Ovary (tissue), 9 donors: ENCODE data around the gene KCTD10. TPM values are rescaled to one million over a fixed set of nuclear protein-coding genes. Genes with fewer than 3 reads are reported as not detected.

Source experiments
- DNase-seq, 5 donors: peaks; one replicate each; pipeline ENCODE4 v3.0.0-alpha.2; 2019 to 2020
- H3K27ac ChIP-seq, 2 donors: fragments of 200-600 bp; one replicate each; pipeline versions ENCODE4 v1.5.1 to v1.8.0; 2019 to 2022
- H3K27me3 ChIP-seq: fragments of 200-600 bp; one replicate; pipeline ENCODE4 v1.8.0; 2022
- H3K36me3 ChIP-seq: fragments of 200-600 bp; sonication (generic); one replicate; pipeline ENCODE4 v1.5.1; 2019
- H3K4me1 ChIP-seq: one replicate; pipeline ENCODE4 v1.8.1; 2013; ENCODE audit warnings: mild to moderate bottlenecking, moderate library complexity; ENCODE audit not compliant: insufficient read depth
- H3K4me3 ChIP-seq: fragments of 200-600 bp; sonication (generic); one replicate; pipeline ENCODE4 v1.5.1; 2017
- H3K9me3 ChIP-seq, 2 donors: fragments of 200-600 bp in 1 of 2; sonication (generic) in 1 of 2; one replicate each; pipeline versions ENCODE4 v1.5.1 to v1.8.1; 2013 to 2019; ENCODE audit warnings: mild to moderate bottlenecking in 1 of 2, moderate library complexity in 1 of 2
- CTCF ChIP-seq, 3 donors: fragments of 450-650 bp in 2 of 3; fragments of 200-600 bp in 1 of 3; IDR thresholded peaks; one replicate each; pipeline versions ENCODE4 v1.5.1 to v1.8.0; 2016 to 2022; ENCODE audit warnings: antibody characterized with exemption in 3 of 3, mild to moderate bottlenecking in 1 of 3
- EP300 ChIP-seq: sonication (generic); formaldehyde crosslinking; IDR thresholded peaks from one replicate; pipeline ENCODE4 v1.6.1; 2017; ENCODE audit warnings: antibody characterized with exemption
- POLR2A ChIP-seq: fragments of 450-650 bp; IDR thresholded peaks from one replicate; pipeline ENCODE4 v1.6.1; 2017; ENCODE audit warnings: antibody characterized with exemption, mild to moderate bottlenecking, moderate library complexity
- WGBS, 3 donors: extraction: QIAGEN DNeasy Blood & Tissue Kit in 1 of 3; methylation state at CpG; one replicate each; pipeline versions ENCODE4 v1.1.5 to v1.1.7; 2013 to 2017; 5-methylcytosine and 5-hydroxymethylcytosine counted together
- intact Hi-C, 4 donors: fragments of 100-400 bp; cut with DNase I; formaldehyde crosslinking; loops; one replicate each; pipeline versions ENCODE4 v1.11.0 to v1.15.1; 2022 to 2023
- polyA plus RNA-seq, 2 donors: library from polyadenylated mRNA; stranded (reverse); fragments of 200-250 nt in 1 of 2; fragments of 350-450 nt in 1 of 2; fragmentation: Illumina TruSeq in 1 of 2; extraction: RNeasy Lipid Tissue Mini Kit (QIAGEN cat#74804) in 1 of 2; gene quantifications; one replicate each; pipeline ENCODE4 v1.2.3, GENCODE V29; 2013 to 2014
- total RNA-seq, 7 donors: library from RNA; depleted of rRNA in 2 of 7; stranded (reverse); fragments of >200 nt in 2 of 7; fragmentation: NEBNext Ultra II Directional in 3 of 7; extraction: Animal tissue kit (Norgen Biotek cat#: 25700) in 3 of 7; gene quantifications; one replicate each; pipeline versions ENCODE4 v1.1.0 to v1.2.4, GENCODE V29; 2016 to 2023
- donor health status: DM: no; HTN: no; CAD: no; lungs with moderate emphysema.
- donor health status: DM: no; HTN: no; CAD: no.
- donor health status: Bipolar disorder and iron deficiency.
- donor health status: DM: yes; HTN: yes; CAD: no.
- donor health status: DM: no; HTN: no; CAD: no.
- donor health status: DM: yes; HTN: yes; CAD: no.

Gene KCTD10
- total and polyA plus RNA-seq, 9 donors = 21.6 to 70.6 (median 38.0) TPM

DNA sequence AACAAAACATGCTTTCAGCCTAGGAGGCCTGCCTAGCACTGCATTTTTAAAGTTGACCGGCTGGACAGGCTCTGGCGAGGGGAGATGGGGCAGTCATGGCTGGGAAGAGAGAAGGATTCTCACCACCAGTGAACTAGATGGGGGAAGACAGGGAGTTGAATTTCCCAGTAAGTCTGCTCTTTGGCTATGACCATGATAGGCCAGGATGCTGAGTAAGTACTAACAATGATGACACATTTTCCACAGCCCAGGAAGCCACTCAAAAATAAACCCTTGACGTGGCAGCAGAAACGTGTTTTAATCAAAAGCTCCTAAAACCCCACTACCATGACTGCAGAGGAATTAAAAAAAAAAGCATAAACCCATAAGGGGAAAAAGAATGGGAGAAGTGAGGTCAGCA, 19.0 kb downstream of the KCTD10 start:
- peaks cover 32% of the 10 kb centered on the region for H3K4me1 ChIP-seq
- H3K27ac ChIP-seq = peak overlapping the region; percentile 6 to 62
- no peak overlapping the region for H3K4me3 ChIP-seq
- no peaks in the 10 kb centered on the region for H3K27me3 ChIP-seq
- TF ChIP-seq CTCF (IDR thresholded peaks at IDR 0.05) (no peak), POLR2A (no peak), EP300 (no peak)
- no peaks in the 10 kb centered on the region for H3K9me3 ChIP-seq
- 43 to 60% (median 55%) methylated on average over 4 of the region's 4 CpGs for WGBS, 3 donors
- intact Hi-C loops = no loop called here
- no peak for DNase-seq
- no peaks in the 10 kb centered on the region for H3K36me3 ChIP-seq

GRCh38 chr12:109455706-109456105, 21.4 kb downstream of the KCTD10 start:
- DNase-seq = no peak
- no peak overlapping the region for H3K27ac ChIP-seq
- no peaks in the 10 kb centered on the region for H3K27me3 ChIP-seq
- no peaks in the 10 kb centered on the region for H3K9me3 ChIP-seq
- WGBS, 3 donors = 64 to 75% (median 68%) methylated on average over 1 of the region's 1 CpG
- peaks cover 17% of the 10 kb centered on the region for H3K4me1 ChIP-seq
- H3K4me3 ChIP-seq = no peak overlapping the region
- H3K36me3 ChIP-seq = no peaks in the 10 kb centered on the region
- no peak for TF ChIP-seq EP300
- TF ChIP-seq POLR2A = no peak
- TF ChIP-seq CTCF (IDR thresholded peaks at IDR 0.05) = no peak
- intact Hi-C loops = no loop called here

DNA sequence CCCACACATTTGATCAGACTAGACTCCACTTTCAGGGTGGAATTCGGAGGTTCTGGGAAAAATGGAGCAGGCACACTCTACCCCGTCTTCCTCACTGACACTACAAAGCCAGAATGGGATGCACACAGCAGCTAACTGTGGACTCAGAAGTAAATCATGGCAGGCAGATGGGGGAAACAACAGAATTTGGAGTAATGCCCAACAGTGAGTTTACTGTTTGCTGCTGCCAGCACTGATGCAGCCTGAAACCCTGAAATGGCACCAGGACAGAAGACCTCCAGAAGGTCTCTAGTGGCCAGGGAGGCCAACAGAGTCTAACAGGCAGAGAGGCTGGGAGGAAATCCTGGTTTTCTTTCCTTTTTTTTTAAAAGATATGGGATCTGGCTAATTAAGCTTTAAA, 24.6 kb downstream of the KCTD10 start:
- intact Hi-C loops = no loop called here
- Histone ChIP-seq H3K4me3 (no peak overlapping the region), H3K27ac (no peak overlapping the region), H3K9me3 (no peaks in the 10 kb centered on the region), H3K27me3 (no peaks in the 10 kb centered on the region), H3K36me3 (no peaks in the 10 kb centered on the region), H3K4me1 (no peaks in the 10 kb centered on the region)
- DNase-seq = no peak
- 62 to 90% (median 81%) methylated on average over 2 of the region's 2 CpGs for WGBS, 3 donors
- TF ChIP-seq CTCF (IDR thresholded peaks at IDR 0.05) = no peak
- TF ChIP-seq EP300 = no peak
- TF ChIP-seq POLR2A = no peak

DNA sequence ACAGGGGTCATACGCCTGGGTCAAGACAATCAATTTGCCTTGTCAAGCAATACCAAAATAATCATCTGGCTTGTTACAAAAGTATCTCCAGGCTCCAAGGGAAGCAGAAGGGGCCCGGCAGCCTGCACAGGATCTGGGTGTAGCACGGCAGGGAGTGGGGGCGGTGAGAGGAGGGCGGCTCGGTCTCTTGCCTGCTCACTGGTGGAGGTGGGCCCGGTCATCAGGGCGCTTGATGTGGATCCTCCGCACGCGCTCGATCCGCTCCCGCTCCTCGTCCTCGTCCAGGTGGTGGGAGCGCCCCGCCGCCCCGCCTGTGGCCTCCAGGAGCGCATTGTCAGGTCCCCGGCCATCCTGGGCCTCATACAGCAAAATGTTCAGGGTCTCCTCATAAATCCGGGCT, 25.7 kb downstream of the KCTD10 start:
- DNase-seq = no peak
- Histone ChIP-seq H3K27me3 (no peaks in the 10 kb centered on the region), H3K4me3 (no peak overlapping the region), H3K27ac (no peak overlapping the region), H3K4me1 (no peaks in the 10 kb centered on the region), H3K9me3 (no peaks in the 10 kb centered on the region), H3K36me3 (no peaks in the 10 kb centered on the region)
- intact Hi-C loops = no loop called here
- TF ChIP-seq CTCF (IDR thresholded peaks at IDR 0.05) (no peak), EP300 (no peak), POLR2A (no peak)
- 85 to 91% (median 91%) methylated on average over 17 to 23 of the region's 23 CpGs for WGBS, 3 donors

- H3K36me3 ChIP-seq = no peaks in the 10 kb centered on the region
- intact Hi-C loops = no loop called here
- H3K4me1 ChIP-seq = no peaks in the 10 kb centered on the region
- H3K27ac ChIP-seq = no peak overlapping the region
- WGBS, 3 donors = 77 to 89% (median 78%) methylated on average over 4 of the region's 4 CpGs
- H3K9me3 ChIP-seq = no peaks in the 10 kb centered on the region
- H3K27me3 ChIP-seq = no peaks in the 10 kb centered on the region
- no peak overlapping the region for H3K4me3 ChIP-seq
- TF ChIP-seq EP300 (no peak), POLR2A (no peak), CTCF (IDR thresholded peaks at IDR 0.05) (no peak)
- DNase-seq = no peak
Observed at GRCh38 chr12:109450980-109451379, 26.1 kb downstream of the KCTD10 start.
